Lower lobe of right lung (tissue), 2 donors: ENCODE results near the gene STAB1. TPM values are rescaled to one million over a fixed set of nuclear protein-coding genes. Genes with fewer than 3 reads are reported as not detected.

Source experiments
- ATAC-seq, 2 donors: fragments of 200-7000 bp; cut with Tn5 transposase; one replicate each; pipeline ENCODE4 v1.9.1; 2020 to 2022; ENCODE audit warnings: mild to moderate bottlenecking in 2 of 2, moderate library complexity in 2 of 2
- DNase-seq: peaks from one replicate; pipeline ENCODE4 v3.0.0-alpha.2; 2020
- H3K27ac ChIP-seq: fragments of 200-600 bp; one replicate; pipeline ENCODE4 v1.8.0; 2022
- H3K27me3 ChIP-seq: fragments of 200-600 bp; one replicate; pipeline ENCODE4 v1.8.0; 2022; ENCODE audit warnings: low read depth
- H3K36me3 ChIP-seq: fragments of 200-600 bp; one replicate; pipeline ENCODE4 v1.8.0; 2022; ENCODE audit warnings: mild to moderate bottlenecking
- H3K4me1 ChIP-seq: fragments of 200-600 bp; one replicate; pipeline ENCODE4 v1.8.0; 2022
- H3K4me3 ChIP-seq: fragments of 200-600 bp; one replicate; pipeline ENCODE4 v1.8.0; 2022; ENCODE audit warnings: mild to moderate bottlenecking
- H3K9me3 ChIP-seq: fragments of 200-600 bp; one replicate; pipeline ENCODE4 v1.8.0; 2022
- CTCF ChIP-seq: fragments of 200-600 bp; IDR thresholded peaks from one replicate; pipeline ENCODE4 v1.8.0; 2022; ENCODE audit warnings: antibody characterized with exemption, mild to moderate bottlenecking
- intact Hi-C: fragments of 100-400 bp; cut with DNase I; formaldehyde crosslinking; loops from one replicate; pipeline ENCODE4 v1.11.0; 2022
- total RNA-seq: library from RNA; stranded (reverse); fragmentation: NEBNext Ultra II Directional; extraction: Animal tissue kit (Norgen Biotek cat#: 25700); gene quantifications from one replicate; pipeline ENCODE4 v1.2.1, GENCODE V29; 2021
- donor health status: DM: no; HTN: yes; CAD: no; lungs with severe emphysema.

The STAB1 gene
- total RNA-seq, 1 donor from 2014 or later = 133 TPM

DNA sequence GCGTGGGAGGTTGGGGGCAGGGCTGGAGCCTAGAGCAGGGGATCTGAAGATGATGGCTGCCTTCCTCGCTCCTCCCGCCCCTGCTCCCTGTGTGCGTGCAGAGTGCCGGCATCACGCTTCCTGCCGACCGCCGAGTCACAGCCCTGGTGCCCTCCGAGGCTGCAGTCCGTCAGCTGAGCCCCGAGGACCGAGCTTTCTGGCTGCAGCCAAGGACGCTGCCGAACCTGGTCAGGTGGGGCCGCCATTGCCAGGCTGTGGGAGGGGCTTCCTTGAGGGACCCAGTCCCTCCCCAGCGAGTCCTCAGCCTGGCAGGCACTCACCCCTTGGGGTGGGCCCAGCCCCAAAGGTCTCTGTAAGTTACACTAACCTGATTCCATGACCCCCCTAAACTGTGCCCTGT lies 17.6 kb downstream of the STAB1 start:
- intact Hi-C loops = no loop called here
- Histone ChIP-seq H3K27me3 (no peaks in the 10 kb centered on the region), H3K9me3 (no peaks in the 10 kb centered on the region), H3K27ac (no peak overlapping the region), H3K36me3 (peaks cover 15% of the 10 kb centered on the region), H3K4me3 (no peak overlapping the region), H3K4me1 (no peaks in the 10 kb centered on the region)
- no peak for TF ChIP-seq CTCF
- DNase-seq (no peak), ATAC-seq (no peak)

GRCh38 chr3:52513281-52513680 lies 18.1 kb downstream of the STAB1 start:
- H3K4me1 ChIP-seq = no peaks in the 10 kb centered on the region
- DNase-seq = no peak

GRCh38 chr3:52514576-52514975 lies 19.4 kb downstream of the STAB1 start:
- no peak overlapping the region for H3K27ac ChIP-seq
- ATAC-seq = no peak
- no peak for DNase-seq
- TF ChIP-seq CTCF = no peak
- H3K4me3 ChIP-seq = no peak overlapping the region
- H3K9me3 ChIP-seq = no peaks in the 10 kb centered on the region
- no peaks in the 10 kb centered on the region for H3K27me3 ChIP-seq
- peaks cover 14% of the 10 kb centered on the region for H3K36me3 ChIP-seq
- intact Hi-C loops = no loop called here
- no peaks in the 10 kb centered on the region for H3K4me1 ChIP-seq

More at GRCh38 chr3:52513281-52513680, 18.1 kb downstream of the STAB1 start:
- no peak overlapping the region for H3K4me3 ChIP-seq
- H3K36me3 ChIP-seq = peaks cover 10% of the 10 kb centered on the region
- no peak overlapping the region for H3K27ac ChIP-seq
- intact Hi-C loops = no loop called here
- no peak for ATAC-seq
- H3K9me3 ChIP-seq = no peaks in the 10 kb centered on the region
- no peak for TF ChIP-seq CTCF
- no peaks in the 10 kb centered on the region for H3K27me3 ChIP-seq

- no peaks in the 10 kb centered on the region for H3K27me3 ChIP-seq
- no peak overlapping the region for H3K4me3 ChIP-seq
- no peak for TF ChIP-seq CTCF
- intact Hi-C loops = no loop called here
- H3K9me3 ChIP-seq = no peaks in the 10 kb centered on the region
- H3K36me3 ChIP-seq = peaks cover 20% of the 10 kb centered on the region
- H3K4me1 ChIP-seq = no peaks in the 10 kb centered on the region
- ATAC-seq (no peak), DNase-seq (no peak)
- no peak overlapping the region for H3K27ac ChIP-seq
Observed at GRCh38 chr3:52515192-52515591, 20.1 kb downstream of the STAB1 start.

DNA sequence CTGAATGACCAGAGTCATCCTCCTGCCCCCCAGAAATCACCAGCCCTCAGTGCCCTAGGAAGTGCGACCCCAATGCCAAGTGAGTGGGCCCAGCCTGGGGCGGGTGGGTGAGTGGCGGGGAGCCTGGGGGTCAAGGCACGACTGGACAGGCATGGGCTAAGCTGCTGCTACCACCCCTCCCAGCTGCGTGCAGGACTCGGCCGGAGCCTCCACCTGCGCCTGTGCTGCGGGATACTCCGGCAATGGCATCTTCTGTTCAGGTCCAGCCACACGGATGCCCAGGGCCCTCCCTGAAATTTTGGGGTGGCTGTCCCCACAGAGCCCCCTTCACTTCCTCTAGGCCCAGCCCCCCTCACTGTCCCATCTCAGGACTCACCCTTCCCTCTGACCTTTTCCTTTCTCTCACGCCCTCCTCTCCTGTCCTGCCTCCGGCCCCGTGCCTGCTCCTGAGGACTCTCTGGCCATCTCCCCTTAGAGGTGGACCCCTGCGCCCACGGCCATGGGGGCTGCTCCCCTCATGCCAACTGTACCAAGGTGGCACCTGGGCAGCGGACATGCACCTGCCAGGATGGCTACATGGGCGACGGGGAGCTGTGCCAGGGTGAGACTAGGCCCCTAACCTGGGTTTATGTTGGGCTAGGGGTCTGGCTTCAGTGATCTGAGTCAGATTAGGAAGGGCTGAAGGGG lies 21.5 kb downstream of the STAB1 start:
- intact Hi-C loops = no loop called here
- Histone ChIP-seq H3K9me3 (no peaks in the 10 kb centered on the region), H3K4me3 (no peak overlapping the region), H3K27me3 (no peaks in the 10 kb centered on the region), H3K27ac (no peak overlapping the region), H3K4me1 (no peaks in the 10 kb centered on the region), H3K36me3 (peaks cover 33% of the 10 kb centered on the region)
- no peak for ATAC-seq
- TF ChIP-seq CTCF = no peak
- DNase-seq = no peak
